Type B pancreatic cell (in vitro differentiated cells): ENCODE measurements around the gene HOXD13. TPM values are rescaled to one million over a fixed set of nuclear protein-coding genes. Genes with fewer than 3 reads are reported as not detected.
A peak's percentile ranks its signal among the peaks of the same experiment; 100 is the strongest.

ENCODE experiments used
- DNase-seq: peaks from one replicate; pipeline ENCODE4 v3.0.0; 2021; ENCODE audit warnings: mixed read lengths; ENCODE audit not compliant: unreplicated experiment; ENCODE audit errors: extremely low spot score
- H3K27ac Mint-ChIP-seq: 2 replicates; pipeline ENCODE4 v1.8.0; 2021; ENCODE audit warnings: mild to moderate bottlenecking, mixed read lengths
- H3K27me3 Mint-ChIP-seq: 2 replicates; pipeline ENCODE4 v1.8.0; 2021; ENCODE audit warnings: mixed read lengths
- H3K36me3 Mint-ChIP-seq: 2 replicates; pipeline ENCODE4 v1.8.0; 2021; ENCODE audit warnings: mixed read lengths
- H3K4me1 Mint-ChIP-seq: one replicate; pipeline ENCODE4 v1.8.0; 2021; ENCODE audit warnings: mixed read lengths; ENCODE audit not compliant: unreplicated experiment
- H3K4me3 Mint-ChIP-seq: 2 replicates; pipeline ENCODE4 v1.8.0; 2021; ENCODE audit warnings: mild to moderate bottlenecking, mixed read lengths
- H3K9me3 Mint-ChIP-seq: 2 replicates; pipeline ENCODE4 v1.8.0; 2021; ENCODE audit warnings: mixed read lengths
- total RNA-seq: library from RNA; stranded (reverse); gene quantifications from 2 replicates; pipeline ENCODE4 v1.2.1, GENCODE V29; 2021; ENCODE audit warnings: low replicate concordance
- TF ChIP-seq, protein P1 (sequence below): fragments of 200-600 bp; sonication (generic); conservative IDR thresholded peaks from 2 replicates; pipeline ENCODE4 v1.5.0; 2021; ENCODE audit warnings: antibody characterized with exemption, mild to moderate bottlenecking

HOXD13 gene
- total RNA-seq, 1 donor from 2014 or later, result 0.43 TPM

DNA sequence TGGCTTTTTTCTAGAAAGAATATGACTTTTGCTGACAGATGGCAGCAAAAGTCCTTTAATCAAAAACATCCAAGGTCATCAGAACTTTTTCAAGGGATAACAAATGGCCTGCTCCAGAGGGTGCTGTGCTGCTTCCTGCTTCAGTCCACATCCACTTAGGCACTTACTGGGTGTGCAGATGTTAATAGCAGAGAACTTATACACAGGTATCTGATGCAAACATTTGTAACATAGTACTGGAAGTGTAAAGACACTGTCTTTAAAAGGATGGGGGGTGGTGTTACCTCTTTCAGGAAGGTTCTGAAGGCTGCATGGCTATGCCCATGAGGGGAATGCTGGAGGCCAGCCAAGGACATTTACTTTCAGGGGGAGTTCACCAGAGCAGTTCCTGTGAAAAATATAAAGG is 42.5 kb downstream of the HOXD13 start:
- H3K36me3 Mint-ChIP-seq, result peaks cover 3% of the 10 kb centered on the region
- no peak for DNase-seq
- H3K4me3 Mint-ChIP-seq, result peak overlapping the region; percentile 90
- TF ChIP-seq, protein P1, sequence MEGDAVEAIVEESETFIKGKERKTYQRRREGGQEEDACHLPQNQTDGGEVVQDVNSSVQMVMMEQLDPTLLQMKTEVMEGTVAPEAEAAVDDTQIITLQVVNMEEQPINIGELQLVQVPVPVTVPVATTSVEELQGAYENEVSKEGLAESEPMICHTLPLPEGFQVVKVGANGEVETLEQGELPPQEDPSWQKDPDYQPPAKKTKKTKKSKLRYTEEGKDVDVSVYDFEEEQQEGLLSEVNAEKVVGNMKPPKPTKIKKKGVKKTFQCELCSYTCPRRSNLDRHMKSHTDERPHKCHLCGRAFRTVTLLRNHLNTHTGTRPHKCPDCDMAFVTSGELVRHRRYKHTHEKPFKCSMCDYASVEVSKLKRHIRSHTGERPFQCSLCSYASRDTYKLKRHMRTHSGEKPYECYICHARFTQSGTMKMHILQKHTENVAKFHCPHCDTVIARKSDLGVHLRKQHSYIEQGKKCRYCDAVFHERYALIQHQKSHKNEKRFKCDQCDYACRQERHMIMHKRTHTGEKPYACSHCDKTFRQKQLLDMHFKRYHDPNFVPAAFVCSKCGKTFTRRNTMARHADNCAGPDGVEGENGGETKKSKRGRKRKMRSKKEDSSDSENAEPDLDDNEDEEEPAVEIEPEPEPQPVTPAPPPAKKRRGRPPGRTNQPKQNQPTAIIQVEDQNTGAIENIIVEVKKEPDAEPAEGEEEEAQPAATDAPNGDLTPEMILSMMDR, result no peak
- peaks cover 93% of the 10 kb centered on the region for H3K27me3 Mint-ChIP-seq
- peak overlapping the region; percentile 78 for H3K27ac Mint-ChIP-seq
- peaks cover 25% of the 10 kb centered on the region for H3K4me1 Mint-ChIP-seq
- peaks cover 3% of the 10 kb centered on the region for H3K9me3 Mint-ChIP-seq

DNA sequence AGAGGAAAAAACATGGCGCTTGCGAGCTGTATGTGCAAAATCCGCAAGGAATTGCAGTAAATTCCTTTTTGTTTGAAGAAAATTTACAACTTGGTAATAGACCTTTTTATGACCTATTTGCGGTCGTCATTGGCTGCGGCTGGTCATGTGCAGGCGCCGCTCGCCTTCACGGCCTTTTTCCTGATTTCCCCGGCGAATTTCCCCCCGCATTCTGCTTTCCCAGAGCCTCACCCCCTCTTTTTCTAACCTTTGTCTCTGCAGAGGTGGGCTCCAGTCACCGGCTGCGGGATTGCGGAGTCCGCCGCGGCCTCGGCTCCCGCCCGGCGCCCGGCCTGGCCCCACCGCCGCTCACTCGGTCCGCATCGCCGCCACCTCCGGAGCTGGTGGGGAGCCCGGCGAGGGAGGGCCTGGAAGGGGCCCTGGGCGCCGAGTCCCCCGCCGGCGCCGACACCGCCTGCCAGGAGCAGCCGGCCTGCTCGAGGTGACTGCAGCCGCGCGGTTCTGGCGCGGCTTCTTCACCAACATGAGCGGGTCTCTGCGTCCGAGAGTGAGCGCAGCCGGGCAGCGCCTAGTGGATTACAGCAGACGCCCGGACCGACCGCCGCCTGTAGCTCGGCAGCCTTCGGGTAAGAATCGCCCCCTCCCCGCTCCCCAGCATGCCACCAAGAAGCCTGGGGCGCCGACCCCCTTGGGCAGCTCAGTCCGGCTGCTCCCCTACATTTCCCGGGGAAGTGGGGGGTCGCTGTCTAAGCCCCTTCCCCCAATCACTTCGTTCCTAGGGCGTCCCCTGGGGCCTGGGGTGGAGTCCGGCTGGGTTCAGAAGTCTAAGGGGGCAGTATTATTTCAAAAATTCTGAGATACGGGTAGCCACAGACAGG is 44.1 kb downstream of the HOXD13 start:
- Mint-ChIP-seq H3K27ac (peak overlapping the region; percentile 78), H3K9me3 (peaks cover 3% of the 10 kb centered on the region), H3K36me3 (peaks cover 3% of the 10 kb centered on the region), H3K4me1 (peaks cover 20% of the 10 kb centered on the region), H3K4me3 (peak overlapping the region; percentile 90), H3K27me3 (peaks cover 96% of the 10 kb centered on the region)
- TF ChIP-seq, protein P1, result peak; percentile 22
- DNase-seq, result no peak

DNA sequence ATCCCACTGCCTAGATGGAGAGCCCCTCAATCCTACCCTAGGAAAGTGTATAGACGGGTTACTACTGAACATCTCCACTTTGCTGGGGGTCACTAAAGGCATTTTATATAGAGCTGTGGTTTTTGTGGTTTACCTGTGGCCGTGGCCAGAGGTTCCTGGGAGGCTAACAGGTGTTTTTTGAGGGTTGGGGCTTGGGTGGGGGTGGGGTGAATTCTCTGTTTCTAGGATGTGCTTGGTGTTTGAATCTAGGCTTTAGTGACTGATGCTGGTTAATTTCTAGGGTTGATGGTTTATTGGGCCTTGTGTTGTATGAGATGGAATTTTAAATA is 44.7 kb downstream of the HOXD13 start:
- Mint-ChIP-seq H3K36me3 (peaks cover 3% of the 10 kb centered on the region), H3K27ac (no peak overlapping the region)

DNA sequence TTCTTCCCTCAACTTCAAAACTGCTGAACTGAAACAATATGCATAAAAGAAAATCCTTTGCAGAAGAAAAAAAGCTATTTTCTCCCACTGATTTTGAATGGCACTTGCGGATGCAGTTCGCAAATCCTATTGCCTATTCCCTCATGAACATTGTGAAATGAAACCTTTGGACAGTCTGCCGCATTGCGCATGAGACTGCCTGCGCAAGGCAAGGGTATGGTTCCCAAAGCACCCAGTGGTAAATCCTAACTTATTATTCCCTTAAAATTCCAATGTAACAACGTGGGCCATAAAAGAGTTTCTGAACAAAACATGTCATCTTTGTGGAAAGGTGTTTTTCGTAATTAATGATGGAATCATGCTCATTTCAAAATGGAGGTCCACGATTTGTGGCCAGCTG is 45.4 kb downstream of the HOXD13 start:
- Mint-ChIP-seq H3K4me3 (peak overlapping the region; percentile 81), H3K9me3 (peaks cover 3% of the 10 kb centered on the region), H3K4me1 (peaks cover 12% of the 10 kb centered on the region), H3K27me3 (peaks cover 96% of the 10 kb centered on the region), H3K27ac (no peak overlapping the region), H3K36me3 (peaks cover 3% of the 10 kb centered on the region)
- no peak for DNase-seq
- TF ChIP-seq, protein P1, result no peak

More for the DNA sequence above, 44.7 kb downstream of the HOXD13 start:
- peaks cover 17% of the 10 kb centered on the region for H3K4me1 Mint-ChIP-seq
- H3K4me3 Mint-ChIP-seq, result peak overlapping the region; percentile 81
- TF ChIP-seq, protein P1, result no peak
- H3K27me3 Mint-ChIP-seq, result peaks cover 96% of the 10 kb centered on the region
- H3K9me3 Mint-ChIP-seq, result peaks cover 3% of the 10 kb centered on the region
- DNase-seq, result no peak

DNA sequence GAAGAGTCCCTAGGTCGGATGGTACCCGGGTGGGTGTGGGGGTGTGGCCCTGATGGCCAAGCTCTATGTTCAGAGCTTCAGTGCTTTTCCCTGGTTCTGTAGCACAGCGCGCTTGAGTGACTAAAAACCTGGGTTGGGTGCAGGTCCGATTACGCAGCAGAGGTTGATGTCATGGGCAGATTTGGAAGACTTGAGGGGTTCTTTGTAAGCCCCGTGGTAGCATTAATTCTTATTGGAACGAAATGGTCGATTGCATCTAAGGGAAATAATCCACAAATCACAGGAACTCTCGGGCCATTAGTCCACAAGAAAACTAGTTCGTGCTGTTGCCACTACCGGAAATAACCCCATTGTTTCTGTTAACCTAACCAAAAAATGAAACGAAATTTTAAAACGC is 46.0 kb downstream of the HOXD13 start:
- TF ChIP-seq, protein P1, result no peak
- H3K4me1 Mint-ChIP-seq, result peaks cover 11% of the 10 kb centered on the region
- H3K27ac Mint-ChIP-seq, result no peak overlapping the region
- peaks cover 3% of the 10 kb centered on the region for H3K36me3 Mint-ChIP-seq
- no peak for DNase-seq
- H3K27me3 Mint-ChIP-seq, result peaks cover 96% of the 10 kb centered on the region
- H3K4me3 Mint-ChIP-seq, result peak overlapping the region; percentile 81
- peaks cover 3% of the 10 kb centered on the region for H3K9me3 Mint-ChIP-seq
